ENCODE measurements around the gene OR2J3. TPM values are rescaled to one million over a fixed set of nuclear protein-coding genes. Genes with fewer than 3 reads are reported as not detected.

OR2J3 gene
- not detected for total RNA-seq

- no peak for DNase-seq (ENCODE audit: extremely low spot score)
- TF ChIP-seq EP300 (IDR thresholded peaks at IDR 0.05) (no peak), POLR2AphosphoS5 (IDR thresholded peaks at IDR 0.05) (no peak), CTCF (IDR thresholded peaks at IDR 0.05) (no peak), POLR2A (IDR thresholded peaks at IDR 0.05; ENCODE audit: low read depth) (no peak)
- Histone ChIP-seq H3K36me3 (no peaks in the 10 kb centered on the region), H3K27ac (replicated peaks in 1 of 4) (no peak within 1 kb of the TSS), H3K4me1 (no peaks in the 10 kb centered on the region), H3K27me3 (no peaks in the 10 kb centered on the region), H3K9me3 (no peaks in the 10 kb centered on the region), H3K4me3 (no peak within 1 kb of the TSS)
- intact Hi-C loops (cut with DNase I) = no loop called here
- 15% methylated on average over 1 of the region's 1 CpG for WGBS
These were observed at the start of gene OR2J3 for GRCh38 chr6:29107758-29108157. Gene OR2J3, plus strand, starts transcription at chr6:29108058. Its CDS starts 3,833 bp downstream, at chr6:29111891.

- TF ChIP-seq POLR2AphosphoS5 (IDR thresholded peaks at IDR 0.05) (no peak), CTCF (IDR thresholded peaks at IDR 0.05) (peak in 2 of 3 experiments; percentile 5 to 24)
- Histone ChIP-seq H3K27ac (replicated peaks in 1 of 4) (no peak overlapping the region), H3K4me3 (no peak overlapping the region), H3K27me3 (no peaks in the 10 kb centered on the region), H3K4me1 (no peaks in the 10 kb centered on the region), H3K36me3 (no peaks in the 10 kb centered on the region), H3K9me3 (no peaks in the 10 kb centered on the region)
- WGBS = 39% methylated on average over 9 of the region's 9 CpGs
- no peak for DNase-seq (ENCODE audit: extremely low spot score)
- intact Hi-C loops (cut with DNase I) = no loop called here
These were observed 35.8 kb upstream of the OR2J3 start for GRCh38 chr6:29071831-29072723.

GRCh38 chr6:29079203-29079602 lies 28.7 kb upstream of the OR2J3 start:
- Histone ChIP-seq H3K4me3 (no peak overlapping the region), H3K27ac (replicated peaks in 1 of 4) (no peak overlapping the region), H3K27me3 (no peaks in the 10 kb centered on the region), H3K9me3 (no peaks in the 10 kb centered on the region), H3K4me1 (no peaks in the 10 kb centered on the region), H3K36me3 (no peaks in the 10 kb centered on the region)
- no peak for TF ChIP-seq EP300 (IDR thresholded peaks at IDR 0.05)
- no peak for TF ChIP-seq CTCF (IDR thresholded peaks at IDR 0.05)
- no peak for TF ChIP-seq POLR2A (IDR thresholded peaks at IDR 0.05; ENCODE audit: low read depth)
- no peak for TF ChIP-seq POLR2AphosphoS5 (IDR thresholded peaks at IDR 0.05)
- intact Hi-C loops (cut with DNase I) = no loop called here
- no peak for DNase-seq (ENCODE audit: extremely low spot score)
- 87% methylated on average over 1 of the region's 1 CpG for WGBS

- Histone ChIP-seq H3K36me3 (no peaks in the 10 kb centered on the region), H3K27ac (replicated peaks in 1 of 4) (no peak overlapping the region), H3K4me3 (no peak overlapping the region), H3K27me3 (no peaks in the 10 kb centered on the region), H3K4me1 (no peaks in the 10 kb centered on the region), H3K9me3 (no peaks in the 10 kb centered on the region)
- intact Hi-C loops (cut with DNase I) = no loop called here
- no peak for DNase-seq (ENCODE audit: extremely low spot score)
- no peak for TF ChIP-seq POLR2A (IDR thresholded peaks at IDR 0.05; ENCODE audit: low read depth)
- TF ChIP-seq CTCF (IDR thresholded peaks at IDR 0.05) = no peak
- TF ChIP-seq POLR2AphosphoS5 (IDR thresholded peaks at IDR 0.05) = no peak
- no peak for TF ChIP-seq EP300 (IDR thresholded peaks at IDR 0.05)
These were observed 26.5 kb upstream of the OR2J3 start for GRCh38 chr6:29081312-29081711.

GRCh38 chr6:29082457-29082856 lies 25.4 kb upstream of the OR2J3 start:
- intact Hi-C loops (cut with DNase I) = no loop called here
- no peak for DNase-seq (ENCODE audit: extremely low spot score)
- 96% methylated on average over 13 of the region's 15 CpGs for WGBS
- TF ChIP-seq POLR2AphosphoS5 (IDR thresholded peaks at IDR 0.05) (no peak), CTCF (IDR thresholded peaks at IDR 0.05) (no peak), POLR2A (IDR thresholded peaks at IDR 0.05; ENCODE audit: low read depth) (no peak), EP300 (IDR thresholded peaks at IDR 0.05) (no peak)
- H3K9me3 ChIP-seq = no peaks in the 10 kb centered on the region
- H3K36me3 ChIP-seq = no peaks in the 10 kb centered on the region
- H3K4me1 ChIP-seq = no peaks in the 10 kb centered on the region
- no peaks in the 10 kb centered on the region for H3K27me3 ChIP-seq
- H3K4me3 ChIP-seq = no peak overlapping the region
- H3K27ac ChIP-seq (replicated peaks in 1 of 4) = no peak overlapping the region
